Astrocyte (in vitro differentiated cells and primary cell): ENCODE measurements around the gene CDC42EP3.

Source experiments
- CTCF ChIP-seq: IDR thresholded peaks from 2 replicates; pipeline ENCODE4 v1.5.1; 2011; ENCODE audit warnings: low read depth, mild to moderate bottlenecking, inconsistent platforms, low read length, moderate library complexity; ENCODE audit not compliant: insufficient read depth
- EZH2 ChIP-seq: IDR thresholded peaks from 2 replicates; pipeline ENCODE4 v1.6.1; 2012; ENCODE audit warnings: mild to moderate bottlenecking, low read length, inconsistent platforms; ENCODE audit not compliant: insufficient read depth

- TF ChIP-seq CTCF (no peak), EZH2 (no peak)
These were observed 37.6 kb downstream of the CDC42EP3 start for GRCh38 chr2:37633845-37634244.
